Type B pancreatic cell (in vitro differentiated cells): ENCODE data around the gene NPIPA2. TPM values are rescaled to one million over a fixed set of nuclear protein-coding genes. Genes with fewer than 3 reads are reported as not detected.
"Not testable (repeated sequence)": the region's sequence is repeated elsewhere in the genome, so short reads cannot be mapped to it uniquely, and the experiment has no call there.

ENCODE experiments used
- DNase-seq: peaks from one replicate; pipeline ENCODE4 v3.0.0; 2021; ENCODE audit warnings: mixed read lengths; ENCODE audit not compliant: unreplicated experiment; ENCODE audit errors: extremely low spot score
- H3K27ac Mint-ChIP-seq: 2 replicates; pipeline ENCODE4 v1.8.0; 2021; ENCODE audit warnings: mild to moderate bottlenecking, mixed read lengths
- H3K27me3 Mint-ChIP-seq: 2 replicates; pipeline ENCODE4 v1.8.0; 2021; ENCODE audit warnings: mixed read lengths
- H3K36me3 Mint-ChIP-seq: 2 replicates; pipeline ENCODE4 v1.8.0; 2021; ENCODE audit warnings: mixed read lengths
- H3K4me1 Mint-ChIP-seq: one replicate; pipeline ENCODE4 v1.8.0; 2021; ENCODE audit warnings: mixed read lengths; ENCODE audit not compliant: unreplicated experiment
- H3K4me3 Mint-ChIP-seq: 2 replicates; pipeline ENCODE4 v1.8.0; 2021; ENCODE audit warnings: mild to moderate bottlenecking, mixed read lengths
- H3K9me3 Mint-ChIP-seq: 2 replicates; pipeline ENCODE4 v1.8.0; 2021; ENCODE audit warnings: mixed read lengths
- long read RNA-seq: library from polyadenylated mRNA; unstranded; transcript quantifications from one replicate; pipeline ENCODE4 v2.0.0, GENCODE V29; 2020
- total RNA-seq: library from RNA; stranded (reverse); gene quantifications from 2 replicates; pipeline ENCODE4 v1.2.1, GENCODE V29; 2021; ENCODE audit warnings: low replicate concordance

The NPIPA2 gene
- 8.2 and 12.9 TPM in 2 replicates for total RNA-seq
- long read RNA-seq, result 0 reads

GRCh38 chr16:14742273-14743128 lies at the start of gene NPIPA2:
NPIPA2 (plus strand) TSS chr16:14742533; CDS start chr16:14748066, 5,533 bp downstream.
- DNase-seq, H3K4me3 Mint-ChIP-seq, H3K36me3 Mint-ChIP-seq, H3K9me3 Mint-ChIP-seq, H3K27ac Mint-ChIP-seq, H3K27me3 Mint-ChIP-seq, H3K4me1 Mint-ChIP-seq: not testable (repeated sequence)

DNA sequence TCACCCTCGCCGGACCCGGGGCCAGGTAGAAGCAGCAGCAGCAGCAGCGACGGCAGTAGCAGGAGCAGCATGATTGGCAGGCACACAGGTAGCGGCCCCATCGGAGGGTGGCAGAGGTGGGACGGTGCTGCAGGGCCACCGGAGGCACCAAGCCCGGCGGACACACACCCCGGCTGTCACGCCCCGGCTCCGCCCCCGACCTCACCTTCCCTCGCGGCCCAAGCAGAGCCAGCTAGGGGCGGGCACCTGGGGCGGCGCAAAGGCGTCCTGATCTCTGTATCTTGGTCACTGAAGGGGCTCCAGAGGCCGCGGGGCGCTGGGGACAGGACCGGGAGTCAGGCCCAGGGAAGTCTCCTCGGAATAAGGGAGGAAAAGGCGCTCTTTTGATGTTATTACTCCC lies 48.2 kb upstream of the NPIPA2 start, which contains the start of gene PLA2G10:
Gene PLA2G10, minus strand, starts transcription at position 180 of the 400 bp plus-strand sequence. Its CDS starts 79 bp downstream, at position 101.
- H3K9me3 Mint-ChIP-seq, H3K27me3 Mint-ChIP-seq, H3K4me3 Mint-ChIP-seq, H3K27ac Mint-ChIP-seq, H3K36me3 Mint-ChIP-seq, H3K4me1 Mint-ChIP-seq, DNase-seq: not testable (repeated sequence)

DNA sequence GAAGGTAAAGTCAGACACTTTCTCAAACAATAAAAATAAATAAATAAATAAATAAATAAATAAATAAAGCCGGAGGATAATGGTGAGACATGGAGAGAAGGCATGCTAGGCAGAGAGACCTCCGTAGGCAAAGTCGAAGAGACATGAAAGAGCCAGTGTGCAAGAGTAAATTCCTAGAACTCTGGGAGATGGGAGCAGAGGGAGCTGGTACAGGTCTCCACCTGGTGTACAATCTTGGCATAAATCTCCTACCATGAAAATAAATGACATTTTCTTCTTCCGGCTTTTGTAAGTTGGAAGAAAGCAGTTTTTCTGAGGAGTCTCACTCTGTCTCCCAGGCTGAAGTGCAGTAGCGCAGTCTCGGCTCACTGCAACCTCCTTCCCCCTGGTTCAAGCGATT lies 40.5 kb upstream of the NPIPA2 start:
- H3K36me3 Mint-ChIP-seq, H3K9me3 Mint-ChIP-seq, H3K27ac Mint-ChIP-seq, DNase-seq, H3K27me3 Mint-ChIP-seq, H3K4me3 Mint-ChIP-seq, H3K4me1 Mint-ChIP-seq: not testable (repeated sequence)

GRCh38 chr16:14702672-14703071 lies 39.7 kb upstream of the NPIPA2 start:
- not testable (repeated sequence) for H3K4me1 Mint-ChIP-seq, H3K36me3 Mint-ChIP-seq, H3K9me3 Mint-ChIP-seq, DNase-seq, H3K27ac Mint-ChIP-seq, H3K4me3 Mint-ChIP-seq, H3K27me3 Mint-ChIP-seq

DNA sequence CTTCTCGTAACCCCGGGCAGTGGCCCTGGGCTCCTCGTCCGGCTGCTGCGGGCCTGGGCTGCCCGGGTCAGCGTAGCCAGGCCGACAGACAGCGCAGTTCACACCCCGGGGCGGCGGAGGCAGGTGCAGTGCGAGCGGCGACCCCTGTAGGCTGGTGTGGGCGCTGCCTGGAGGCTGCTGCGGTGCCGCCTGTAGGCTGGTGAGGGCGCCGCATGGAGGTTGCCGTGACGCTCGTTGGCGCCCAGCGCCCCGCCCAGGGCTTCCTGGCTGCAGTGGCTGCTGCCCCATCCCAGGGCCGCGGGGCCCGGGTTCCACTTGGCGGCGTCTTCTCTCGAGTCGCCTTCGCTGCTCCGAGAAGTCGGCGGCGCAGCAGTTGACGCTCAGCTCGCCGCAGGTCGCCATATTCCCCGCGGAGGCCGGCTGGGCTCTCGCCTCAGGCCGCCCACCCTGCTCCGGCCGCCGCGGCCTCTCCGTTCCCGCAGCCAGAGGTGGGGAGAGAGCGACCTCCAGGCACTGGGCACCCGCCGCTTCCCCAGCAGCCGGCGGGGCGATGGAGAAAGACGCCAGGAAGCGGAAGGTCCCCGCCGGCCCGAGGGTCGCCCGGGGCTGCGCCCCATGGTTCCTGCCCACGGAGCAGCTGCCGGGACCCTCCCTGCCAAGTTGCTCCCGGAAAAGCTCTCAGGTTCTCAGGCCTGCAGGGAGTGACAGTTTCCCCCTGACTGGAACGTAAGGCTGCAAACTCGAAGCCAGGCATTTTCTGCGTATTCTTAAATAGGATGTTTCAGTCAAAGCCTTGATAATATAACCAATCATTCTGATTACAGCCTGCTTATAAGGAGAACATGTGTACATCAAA lies 38.9 kb upstream of the NPIPA2 start, which contains the start of gene NPIPA3:
Gene NPIPA3, plus strand, starts transcription at position 256 of the 856 bp plus-strand sequence. CDS start 5,533 bp downstream, outside the sequence.
- H3K27me3 Mint-ChIP-seq, H3K36me3 Mint-ChIP-seq, H3K4me3 Mint-ChIP-seq, H3K27ac Mint-ChIP-seq, DNase-seq, H3K4me1 Mint-ChIP-seq, H3K9me3 Mint-ChIP-seq: not testable (repeated sequence)

DNA sequence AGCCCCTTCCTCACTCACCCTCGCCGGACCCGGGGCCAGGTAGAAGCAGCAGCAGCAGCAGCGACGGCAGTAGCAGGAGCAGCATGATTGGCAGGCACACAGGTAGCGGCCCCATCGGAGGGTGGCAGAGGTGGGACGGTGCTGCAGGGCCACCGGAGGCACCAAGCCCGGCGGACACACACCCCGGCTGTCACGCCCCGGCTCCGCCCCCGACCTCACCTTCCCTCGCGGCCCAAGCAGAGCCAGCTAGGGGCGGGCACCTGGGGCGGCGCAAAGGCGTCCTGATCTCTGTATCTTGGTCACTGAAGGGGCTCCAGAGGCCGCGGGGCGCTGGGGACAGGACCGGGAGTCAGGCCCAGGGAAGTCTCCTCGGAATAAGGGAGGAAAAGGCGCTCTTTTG lies 9.1 kb upstream of the NPIPA2 start:
- not testable (repeated sequence) for DNase-seq, H3K27ac Mint-ChIP-seq, H3K27me3 Mint-ChIP-seq, H3K4me1 Mint-ChIP-seq, H3K36me3 Mint-ChIP-seq, H3K9me3 Mint-ChIP-seq, H3K4me3 Mint-ChIP-seq

GRCh38 chr16:14740832-14741385 lies 1.4 kb upstream of the NPIPA2 start:
- not testable (repeated sequence) for DNase-seq, H3K4me1 Mint-ChIP-seq, H3K27ac Mint-ChIP-seq, H3K27me3 Mint-ChIP-seq, H3K9me3 Mint-ChIP-seq, H3K4me3 Mint-ChIP-seq, H3K36me3 Mint-ChIP-seq

GRCh38 chr16:14741794-14742193 lies 539 bp upstream of the NPIPA2 start:
- H3K4me1 Mint-ChIP-seq, DNase-seq, H3K4me3 Mint-ChIP-seq, H3K27me3 Mint-ChIP-seq, H3K27ac Mint-ChIP-seq, H3K36me3 Mint-ChIP-seq, H3K9me3 Mint-ChIP-seq: not testable (repeated sequence)

DNA sequence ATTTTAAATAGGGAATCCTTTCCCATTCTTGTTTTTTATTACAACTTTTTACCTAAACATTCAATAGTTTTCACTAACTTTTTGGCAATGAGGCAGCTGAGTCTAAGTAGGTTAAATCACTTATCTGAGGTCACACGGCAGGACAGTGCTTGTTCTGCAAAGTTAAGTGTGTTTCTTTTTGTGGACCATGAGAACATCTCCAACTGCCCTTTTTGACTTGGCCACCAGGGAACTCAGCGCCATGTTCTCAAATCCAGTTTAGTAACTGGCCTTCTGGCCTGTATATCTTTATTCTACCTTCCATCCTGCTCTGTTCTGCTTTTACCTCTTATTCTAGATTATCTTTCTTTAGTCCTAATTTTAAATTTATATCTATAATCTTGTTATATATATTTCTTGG lies 31.3 kb downstream of the NPIPA2 start:
- H3K4me1 Mint-ChIP-seq, H3K9me3 Mint-ChIP-seq, DNase-seq, H3K27ac Mint-ChIP-seq, H3K27me3 Mint-ChIP-seq, H3K4me3 Mint-ChIP-seq, H3K36me3 Mint-ChIP-seq: not testable (repeated sequence)

DNA sequence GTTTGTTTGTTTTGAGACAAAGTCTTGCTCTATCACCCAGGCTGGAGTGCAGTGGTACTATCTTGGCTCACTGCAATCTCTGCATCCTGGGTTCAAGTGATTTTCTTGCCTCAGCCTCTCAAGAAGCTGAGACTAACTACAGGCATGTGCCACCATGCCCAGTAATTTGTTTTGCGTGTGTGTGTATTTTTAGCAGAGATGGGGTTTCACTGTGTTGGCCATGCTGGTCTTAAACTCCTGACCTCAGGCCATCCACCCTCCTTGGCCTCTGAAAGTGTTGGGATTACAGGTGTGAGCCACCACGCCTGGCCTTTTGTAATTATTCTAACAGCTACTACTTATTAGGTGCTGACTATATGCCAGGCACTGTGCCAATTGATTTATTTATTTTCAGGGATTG lies 33.3 kb downstream of the NPIPA2 start:
- H3K27me3 Mint-ChIP-seq, H3K27ac Mint-ChIP-seq, H3K4me3 Mint-ChIP-seq, DNase-seq, H3K36me3 Mint-ChIP-seq, H3K4me1 Mint-ChIP-seq, H3K9me3 Mint-ChIP-seq: not testable (repeated sequence)

- H3K36me3 Mint-ChIP-seq, DNase-seq, H3K27me3 Mint-ChIP-seq, H3K4me1 Mint-ChIP-seq, H3K27ac Mint-ChIP-seq, H3K9me3 Mint-ChIP-seq, H3K4me3 Mint-ChIP-seq: not testable (repeated sequence)
These were observed 34.4 kb downstream of the NPIPA2 start for GRCh38 chr16:14776763-14777162.

- DNase-seq, H3K36me3 Mint-ChIP-seq, H3K4me1 Mint-ChIP-seq, H3K9me3 Mint-ChIP-seq, H3K27me3 Mint-ChIP-seq, H3K27ac Mint-ChIP-seq, H3K4me3 Mint-ChIP-seq: not testable (repeated sequence)
These were observed 37.1 kb downstream of the NPIPA2 start for GRCh38 chr16:14779368-14779877.

DNA sequence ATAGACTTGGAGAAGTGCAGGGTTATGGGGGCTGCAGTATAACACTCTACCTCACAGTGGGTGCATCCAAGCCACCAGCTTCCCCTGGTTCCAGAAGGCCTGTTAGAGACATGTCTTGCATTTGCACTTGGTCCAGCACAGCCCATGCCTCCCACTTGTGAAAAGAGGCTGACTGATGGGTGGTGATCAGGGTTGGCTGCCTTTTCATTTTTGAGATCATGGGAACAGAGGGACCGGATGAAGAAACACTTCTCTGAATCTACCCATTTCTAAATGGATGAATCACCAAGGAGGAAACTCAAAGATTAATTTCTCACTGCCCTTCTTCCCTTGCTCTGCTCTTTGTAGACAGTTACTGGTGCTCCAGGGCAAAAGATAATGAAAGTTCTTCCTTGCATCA lies 43.8 kb downstream of the NPIPA2 start:
- not testable (repeated sequence) for H3K27ac Mint-ChIP-seq, H3K9me3 Mint-ChIP-seq, H3K36me3 Mint-ChIP-seq, H3K4me1 Mint-ChIP-seq, DNase-seq, H3K27me3 Mint-ChIP-seq, H3K4me3 Mint-ChIP-seq
